ENCODE measurements around the gene GRIP1. TPM values are rescaled to one million over a fixed set of nuclear protein-coding genes. Genes with fewer than 3 reads are reported as not detected.

Gene GRIP1
- total and polyA plus RNA-seq, 2 donors: 0.71 to 3.9 TPM

GRCh38 chr12:66456612-66457011 is 222.3 kb downstream of the GRIP1 start:
- no peak overlapping the region for H3K4me3 ChIP-seq (ENCODE audit: low read length in 2 of 2)
- H3K36me3 ChIP-seq (ENCODE audit: control insufficient read depth in 2 of 2, insufficient read depth in 2 of 2, low read length in 1 of 2): no peaks in the 10 kb centered on the region
- DNase-seq (ENCODE audit: low read depth in 6 of 9, low spot score in 9 of 9): no peak
- 34% methylated on average over 2 of the region's 2 CpGs for WGBS
- no peaks in the 10 kb centered on the region for H3K27me3 ChIP-seq (ENCODE audit: control insufficient read depth in 2 of 2, insufficient read depth in 1 of 2, low read length in 1 of 2)
- no peak overlapping the region for H3K27ac ChIP-seq (ENCODE audit: low read depth in 1 of 2, low read length in 1 of 2)
- H3K9me3 ChIP-seq (ENCODE audit: control insufficient read depth in 2 of 2, insufficient read depth in 1 of 2, low read length in 1 of 2): no peaks in the 10 kb centered on the region
- H3K4me1 ChIP-seq (ENCODE audit: control insufficient read depth in 2 of 2, insufficient read depth in 2 of 2, low read length in 2 of 2): no peaks in the 10 kb centered on the region

GRCh38 chr12:66453844-66454243 is 225.0 kb downstream of the GRIP1 start:
- Histone ChIP-seq H3K4me1 (ENCODE audit: control insufficient read depth in 2 of 2, insufficient read depth in 2 of 2, low read length in 2 of 2) (no peaks in the 10 kb centered on the region), H3K36me3 (ENCODE audit: control insufficient read depth in 2 of 2, insufficient read depth in 2 of 2, low read length in 1 of 2) (no peaks in the 10 kb centered on the region), H3K9me3 (ENCODE audit: control insufficient read depth in 2 of 2, insufficient read depth in 1 of 2, low read length in 1 of 2) (no peaks in the 10 kb centered on the region), H3K4me3 (ENCODE audit: low read length in 2 of 2) (no peak overlapping the region), H3K27ac (ENCODE audit: low read depth in 1 of 2, low read length in 1 of 2) (no peak overlapping the region), H3K27me3 (ENCODE audit: control insufficient read depth in 2 of 2, insufficient read depth in 1 of 2, low read length in 1 of 2) (no peaks in the 10 kb centered on the region)
- DNase-seq (ENCODE audit: low read depth in 6 of 9, low spot score in 9 of 9): no peak

- WGBS: 97% methylated on average over 4 of the region's 4 CpGs
- H3K9me3 ChIP-seq (ENCODE audit: control insufficient read depth in 2 of 2, insufficient read depth in 1 of 2, low read length in 1 of 2): no peaks in the 10 kb centered on the region
- H3K4me1 ChIP-seq (ENCODE audit: control insufficient read depth in 2 of 2, insufficient read depth in 2 of 2, low read length in 2 of 2): no peaks in the 10 kb centered on the region
- no peak for DNase-seq (ENCODE audit: low read depth in 6 of 9, low spot score in 9 of 9)
- H3K4me3 ChIP-seq (ENCODE audit: low read length in 2 of 2): no peak overlapping the region
- no peaks in the 10 kb centered on the region for H3K27me3 ChIP-seq (ENCODE audit: control insufficient read depth in 2 of 2, insufficient read depth in 1 of 2, low read length in 1 of 2)
- no peak overlapping the region for H3K27ac ChIP-seq (ENCODE audit: low read depth in 1 of 2, low read length in 1 of 2)
- no peaks in the 10 kb centered on the region for H3K36me3 ChIP-seq (ENCODE audit: control insufficient read depth in 2 of 2, insufficient read depth in 2 of 2, low read length in 1 of 2)
Observed at GRCh38 chr12:66453120-66453519, 225.8 kb downstream of the GRIP1 start.

- H3K27me3 ChIP-seq (ENCODE audit: control insufficient read depth in 2 of 2, insufficient read depth in 1 of 2, low read length in 1 of 2): no peaks in the 10 kb centered on the region
- no peaks in the 10 kb centered on the region for H3K4me1 ChIP-seq (ENCODE audit: control insufficient read depth in 2 of 2, insufficient read depth in 2 of 2, low read length in 2 of 2)
- H3K36me3 ChIP-seq (ENCODE audit: control insufficient read depth in 2 of 2, insufficient read depth in 2 of 2, low read length in 1 of 2): no peaks in the 10 kb centered on the region
- 97% methylated on average over 3 of the region's 3 CpGs for WGBS
- H3K27ac ChIP-seq (ENCODE audit: low read depth in 1 of 2, low read length in 1 of 2): no peak overlapping the region
- H3K4me3 ChIP-seq (ENCODE audit: low read length in 2 of 2): no peak overlapping the region
- H3K9me3 ChIP-seq (ENCODE audit: control insufficient read depth in 2 of 2, insufficient read depth in 1 of 2, low read length in 1 of 2): no peaks in the 10 kb centered on the region
- no peak for DNase-seq (ENCODE audit: low read depth in 6 of 9, low spot score in 9 of 9)
Observed at GRCh38 chr12:66449531-66449930, 229.3 kb downstream of the GRIP1 start.

DNA sequence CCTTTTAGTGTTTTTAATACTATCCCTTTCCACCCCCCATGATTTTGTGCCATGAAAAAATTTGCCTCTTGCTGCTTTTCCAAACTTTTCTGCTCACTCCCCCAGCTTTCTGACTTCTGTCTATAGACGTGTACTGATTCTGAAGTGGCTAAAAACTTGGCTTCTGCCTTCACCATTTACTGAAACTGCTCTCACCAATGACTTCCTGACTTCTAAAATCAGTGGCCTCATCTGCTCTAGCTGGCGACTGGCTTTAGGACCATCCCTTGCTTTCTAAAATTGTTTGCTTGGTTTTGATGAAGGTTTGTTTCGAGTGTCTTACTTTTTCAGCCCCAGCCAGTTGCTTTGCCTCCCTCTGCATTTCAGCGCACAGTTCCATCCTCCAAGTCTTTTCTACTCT is 231.2 kb downstream of the GRIP1 start:
- DNase-seq (ENCODE audit: low read depth in 6 of 9, low spot score in 9 of 9): no peak
- Histone ChIP-seq H3K36me3 (ENCODE audit: control insufficient read depth in 2 of 2, insufficient read depth in 2 of 2, low read length in 1 of 2) (no peaks in the 10 kb centered on the region), H3K9me3 (ENCODE audit: control insufficient read depth in 2 of 2, insufficient read depth in 1 of 2, low read length in 1 of 2) (no peaks in the 10 kb centered on the region), H3K4me3 (ENCODE audit: low read length in 2 of 2) (no peak overlapping the region), H3K27me3 (ENCODE audit: control insufficient read depth in 2 of 2, insufficient read depth in 1 of 2, low read length in 1 of 2) (no peaks in the 10 kb centered on the region), H3K4me1 (ENCODE audit: control insufficient read depth in 2 of 2, insufficient read depth in 2 of 2, low read length in 2 of 2) (no peaks in the 10 kb centered on the region), H3K27ac (ENCODE audit: low read depth in 1 of 2, low read length in 1 of 2) (no peak overlapping the region)
- WGBS: 81% methylated on average over 4 of the region's 4 CpGs

DNA sequence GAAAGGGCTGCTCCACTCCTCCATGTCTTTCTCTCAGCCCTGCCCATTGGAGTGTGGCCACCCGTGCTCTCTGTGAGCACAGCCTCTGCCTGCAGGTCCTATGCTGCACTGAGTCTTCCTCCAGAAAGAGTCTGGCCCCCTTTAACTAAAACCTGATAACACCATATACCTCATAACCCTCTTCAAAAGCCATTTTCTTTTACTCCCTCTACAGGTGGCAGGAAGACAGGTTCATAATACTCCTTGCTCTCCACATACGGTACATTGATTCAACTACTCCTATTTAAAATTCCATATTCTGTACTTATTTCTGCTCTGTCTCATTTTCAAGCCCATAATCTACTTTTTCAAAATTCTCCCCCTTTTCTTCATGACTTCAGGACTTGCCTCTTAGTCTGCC is 232.6 kb downstream of the GRIP1 start:
- Histone ChIP-seq H3K27ac (ENCODE audit: low read depth in 1 of 2, low read length in 1 of 2) (no peak overlapping the region), H3K4me1 (ENCODE audit: control insufficient read depth in 2 of 2, insufficient read depth in 2 of 2, low read length in 2 of 2) (no peaks in the 10 kb centered on the region), H3K4me3 (ENCODE audit: low read length in 2 of 2) (no peak overlapping the region), H3K9me3 (ENCODE audit: control insufficient read depth in 2 of 2, insufficient read depth in 1 of 2, low read length in 1 of 2) (no peaks in the 10 kb centered on the region), H3K36me3 (ENCODE audit: control insufficient read depth in 2 of 2, insufficient read depth in 2 of 2, low read length in 1 of 2) (no peaks in the 10 kb centered on the region), H3K27me3 (ENCODE audit: control insufficient read depth in 2 of 2, insufficient read depth in 1 of 2, low read length in 1 of 2) (no peaks in the 10 kb centered on the region)
- 92% methylated on average over 2 of the region's 2 CpGs for WGBS
- no peak for DNase-seq (ENCODE audit: low read depth in 6 of 9, low spot score in 9 of 9)

GRCh38 chr12:66441905-66442559 is 236.8 kb downstream of the GRIP1 start:
- no peaks in the 10 kb centered on the region for H3K27me3 ChIP-seq (ENCODE audit: control insufficient read depth in 2 of 2, insufficient read depth in 1 of 2, low read length in 1 of 2)
- H3K4me3 ChIP-seq (ENCODE audit: low read length in 2 of 2): no peak overlapping the region
- WGBS: 94% methylated on average over 6 of the region's 6 CpGs
- no peaks in the 10 kb centered on the region for H3K9me3 ChIP-seq (ENCODE audit: control insufficient read depth in 2 of 2, insufficient read depth in 1 of 2, low read length in 1 of 2)
- no peak for DNase-seq (ENCODE audit: low read depth in 6 of 9, low spot score in 9 of 9)
- no peaks in the 10 kb centered on the region for H3K4me1 ChIP-seq (ENCODE audit: control insufficient read depth in 2 of 2, insufficient read depth in 2 of 2, low read length in 2 of 2)
- H3K27ac ChIP-seq (ENCODE audit: low read depth in 1 of 2, low read length in 1 of 2): no peak overlapping the region
- no peaks in the 10 kb centered on the region for H3K36me3 ChIP-seq (ENCODE audit: control insufficient read depth in 2 of 2, insufficient read depth in 2 of 2, low read length in 1 of 2)

- Histone ChIP-seq H3K36me3 (ENCODE audit: control insufficient read depth in 2 of 2, insufficient read depth in 2 of 2, low read length in 1 of 2) (no peaks in the 10 kb centered on the region), H3K27ac (ENCODE audit: low read depth in 1 of 2, low read length in 1 of 2) (no peak overlapping the region), H3K4me1 (ENCODE audit: control insufficient read depth in 2 of 2, insufficient read depth in 2 of 2, low read length in 2 of 2) (no peaks in the 10 kb centered on the region), H3K4me3 (ENCODE audit: low read length in 2 of 2) (no peak overlapping the region), H3K27me3 (ENCODE audit: control insufficient read depth in 2 of 2, insufficient read depth in 1 of 2, low read length in 1 of 2) (no peaks in the 10 kb centered on the region), H3K9me3 (ENCODE audit: control insufficient read depth in 2 of 2, insufficient read depth in 1 of 2, low read length in 1 of 2) (no peaks in the 10 kb centered on the region)
- 96% methylated on average over 1 of the region's 1 CpG for WGBS
- DNase-seq (ENCODE audit: low read depth in 6 of 9, low spot score in 9 of 9): no peak
Observed at GRCh38 chr12:66438601-66439000, 240.3 kb downstream of the GRIP1 start.

GRCh38 chr12:66430106-66430505 is 248.8 kb downstream of the GRIP1 start:
- no peak overlapping the region for H3K27ac ChIP-seq (ENCODE audit: low read depth in 1 of 2, low read length in 1 of 2)
- DNase-seq (ENCODE audit: low read depth in 6 of 9, low spot score in 9 of 9): no peak
- H3K4me3 ChIP-seq (ENCODE audit: low read length in 2 of 2): no peak overlapping the region
- H3K9me3 ChIP-seq (ENCODE audit: control insufficient read depth in 2 of 2, insufficient read depth in 1 of 2, low read length in 1 of 2): no peaks in the 10 kb centered on the region
- no peaks in the 10 kb centered on the region for H3K4me1 ChIP-seq (ENCODE audit: control insufficient read depth in 2 of 2, insufficient read depth in 2 of 2, low read length in 2 of 2)
- WGBS: 91% methylated on average over 4 of the region's 4 CpGs
- H3K36me3 ChIP-seq (ENCODE audit: control insufficient read depth in 2 of 2, insufficient read depth in 2 of 2, low read length in 1 of 2): no peaks in the 10 kb centered on the region
- H3K27me3 ChIP-seq (ENCODE audit: control insufficient read depth in 2 of 2, insufficient read depth in 1 of 2, low read length in 1 of 2): no peaks in the 10 kb centered on the region

DNA sequence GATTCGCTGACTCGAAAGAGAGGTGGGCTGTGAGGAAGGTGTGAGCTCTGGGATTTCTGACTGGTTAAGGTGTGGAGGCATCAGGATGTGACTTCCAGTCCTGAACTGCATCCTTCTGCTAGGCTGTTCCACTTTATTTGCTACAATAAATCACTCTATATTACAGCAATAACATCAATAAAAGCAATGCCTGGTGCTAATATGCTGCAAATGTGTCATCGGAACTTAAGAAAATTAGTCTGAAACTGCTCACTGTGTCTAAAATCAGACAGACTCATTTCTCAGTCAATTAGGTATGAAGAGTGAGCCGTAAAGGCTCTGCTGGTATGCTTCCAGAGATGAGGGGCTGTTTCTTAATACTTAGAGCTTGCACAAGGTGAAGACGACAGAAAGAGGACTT is 250.0 kb downstream of the GRIP1 start:
- no peak overlapping the region for H3K27ac ChIP-seq (ENCODE audit: low read depth in 1 of 2, low read length in 1 of 2)
- H3K9me3 ChIP-seq (ENCODE audit: control insufficient read depth in 2 of 2, insufficient read depth in 1 of 2, low read length in 1 of 2): no peaks in the 10 kb centered on the region
- WGBS: 95% methylated on average over 5 of the region's 5 CpGs
- no peaks in the 10 kb centered on the region for H3K4me1 ChIP-seq (ENCODE audit: control insufficient read depth in 2 of 2, insufficient read depth in 2 of 2, low read length in 2 of 2)
- no peaks in the 10 kb centered on the region for H3K27me3 ChIP-seq (ENCODE audit: control insufficient read depth in 2 of 2, insufficient read depth in 1 of 2, low read length in 1 of 2)
- no peak overlapping the region for H3K4me3 ChIP-seq (ENCODE audit: low read length in 2 of 2)
- H3K36me3 ChIP-seq (ENCODE audit: control insufficient read depth in 2 of 2, insufficient read depth in 2 of 2, low read length in 1 of 2): no peaks in the 10 kb centered on the region
- DNase-seq (ENCODE audit: low read depth in 6 of 9, low spot score in 9 of 9): no peak

Data from thymus (tissue), 11 donors.